ENCODE results near the gene TBATA.

- TF ChIP-seq CTCF (conservative IDR thresholded peaks at IDR 0.05; ENCODE audit: low read depth, low read length): no peak
- TF ChIP-seq EZH2 (IDR thresholded peaks at IDR 0.05; ENCODE audit: borderline replicate concordance, low read depth, low read length, poor library complexity, severe bottlenecking): no peak
Observed at GRCh38 chr10:70816220-70816894, 31.2 kb upstream of the TBATA start.
